Aorta (tissue), 5 donors: ENCODE results near the gene RABAC1. TPM values are rescaled to one million over a fixed set of nuclear protein-coding genes. Genes with fewer than 3 reads are reported as not detected.

Experiments
- ATAC-seq: fragments of 200-7000 bp; cut with Tn5 transposase; one replicate; pipeline ENCODE4 v1.9.1; 2022; ENCODE audit warnings: moderate library complexity; ENCODE audit not compliant: low FRiP score
- DNase-seq, 2 donors: peaks; one replicate each; pipeline ENCODE4 v3.0.0-alpha.2; 2020
- H3K27ac ChIP-seq, 2 donors: one replicate each; pipeline ENCODE4 v1.5.1; 2013; ENCODE audit warnings: low read length in 2 of 2, mild to moderate bottlenecking in 2 of 2, moderate library complexity in 2 of 2, control low read depth in 1 of 2, inconsistent platforms in 1 of 2, low read depth in 1 of 2
- H3K27me3 ChIP-seq, 2 donors: one replicate each; pipeline ENCODE4 v1.6.1; 2013; ENCODE audit warnings: control low read depth in 1 of 2, low read length in 1 of 2, mild to moderate bottlenecking in 1 of 2, moderate library complexity in 1 of 2; ENCODE audit not compliant: insufficient read depth in 2 of 2, control insufficient read depth in 1 of 2
- H3K36me3 ChIP-seq, 2 donors: one replicate each; pipeline ENCODE4 v1.6.1; 2013; ENCODE audit warnings: control low read depth in 1 of 2, low read length in 1 of 2, mild to moderate bottlenecking in 1 of 2; ENCODE audit not compliant: insufficient read depth in 2 of 2, control insufficient read depth in 1 of 2
- H3K4me1 ChIP-seq, 2 donors: one replicate each; pipeline ENCODE4 v1.6.1; 2013; ENCODE audit warnings: low read length in 2 of 2, control low read depth in 1 of 2, mild to moderate bottlenecking in 1 of 2, moderate library complexity in 1 of 2; ENCODE audit not compliant: insufficient read depth in 2 of 2, control insufficient read depth in 1 of 2
- H3K4me3 ChIP-seq, 2 donors: one replicate each; pipeline ENCODE4 v1.5.1; 2013; ENCODE audit warnings: low read length in 2 of 2, control low read depth in 1 of 2, mild to moderate bottlenecking in 1 of 2
- H3K9me3 ChIP-seq: one replicate; pipeline ENCODE4 v1.6.1; 2013; ENCODE audit warnings: mild to moderate bottlenecking, low read length; ENCODE audit not compliant: control insufficient read depth
- WGBS, 2 donors: extraction: QIAGEN DNeasy Blood & Tissue Kit; methylation state at CpG; one replicate each; pipeline ENCODE4 v1.1.7; 2013; 5-methylcytosine and 5-hydroxymethylcytosine counted together
- intact Hi-C, 2 donors: fragments of 100-400 bp; cut with DNase I; formaldehyde crosslinking; loops; one replicate each; pipeline versions ENCODE4 v1.14.2 to v1.15.0; 2022
- polyA plus RNA-seq, 2 donors: library from polyadenylated mRNA; stranded (reverse); fragments of 200-250 nt; gene quantifications; one replicate each; pipeline ENCODE4 v1.2.3, GENCODE V29; 2013
- total RNA-seq, 2 donors: library from RNA; stranded (reverse); fragmentation: NEBNext Ultra II Directional; extraction: Animal tissue kit (Norgen Biotek cat#: 25700); gene quantifications; one replicate each; pipeline ENCODE4 v1.2.1, GENCODE V29; 2021
- donor health status: healthy with polysubstance abuse.
- donor health status: Bipolar disorder and iron deficiency.
- donor health status: DM: no; HTN: no; CAD: no.
- donor health status: DM: no; HTN: no; CAD: no.
- donor health status: DM: yes; HTN: yes; CAD: no.

Gene RABAC1
- total and polyA plus RNA-seq, 4 donors, result 175 to 376 (median 210) TPM

DNA sequence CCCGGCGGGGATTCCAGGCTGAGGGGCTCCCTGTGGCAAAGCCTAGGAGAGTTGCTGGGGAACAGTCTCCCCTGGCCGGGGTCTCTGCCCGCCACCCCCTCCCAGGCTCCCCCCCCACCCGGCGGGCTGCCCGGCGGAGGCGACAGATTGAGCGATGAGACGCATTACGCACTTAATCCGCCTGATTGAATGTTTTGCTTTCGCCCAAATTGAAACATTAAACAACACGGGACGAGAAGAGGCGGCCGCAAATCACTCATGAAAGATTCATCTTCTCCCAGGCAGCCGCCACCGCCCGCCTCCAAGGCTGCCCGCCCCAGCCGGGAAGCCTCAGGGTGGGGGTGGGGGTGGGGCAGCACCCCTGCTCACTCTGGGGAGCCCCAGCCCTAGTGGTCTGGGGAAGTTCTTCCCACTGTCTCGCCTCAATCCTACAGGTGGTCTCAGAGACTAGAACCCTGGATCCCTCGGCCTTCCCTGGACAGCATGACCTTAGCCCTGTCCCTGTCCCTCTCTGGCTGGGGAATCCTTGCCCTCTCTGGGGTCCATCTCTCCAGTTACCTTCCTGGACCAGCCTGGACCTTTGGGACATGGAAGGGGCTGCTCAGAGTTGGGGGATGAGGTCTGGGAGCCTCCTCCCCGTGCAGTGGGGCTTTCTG, 23.2 kb downstream of the RABAC1 start:
- WGBS, 2 donors, result 15 to 16% methylated on average over 21 to 26 of the region's 26 CpGs
- no peak for ATAC-seq
- no peaks in the 10 kb centered on the region for H3K9me3 ChIP-seq
- DNase-seq, result no peak
- intact Hi-C loops, result no loop called here
- peaks cover 0 to 1% of the 10 kb centered on the region in 2 donors for H3K4me1 ChIP-seq
- peaks cover 0 to 2% of the 10 kb centered on the region in 2 donors for H3K27me3 ChIP-seq
- H3K36me3 ChIP-seq, result no peaks in the 10 kb centered on the region
- H3K4me3 ChIP-seq, result no peak overlapping the region
- H3K27ac ChIP-seq, result no peak overlapping the region

- H3K4me3 ChIP-seq, result no peak overlapping the region
- no peaks in the 10 kb centered on the region for H3K9me3 ChIP-seq
- no peaks in the 10 kb centered on the region for H3K36me3 ChIP-seq
- no peak overlapping the region for H3K27ac ChIP-seq
- ATAC-seq (peak; percentile 74), DNase-seq (peak; percentile 76 to 85)
- H3K4me1 ChIP-seq, result no peaks in the 10 kb centered on the region
- WGBS, 2 donors, result 19 to 23% methylated on average over 7 of the region's 7 CpGs
- H3K27me3 ChIP-seq, result peaks cover 0 to 2% of the 10 kb centered on the region in 2 donors
- intact Hi-C loops, result no loop called here
Measured at GRCh38 chr19:41934849-41935374, 24.2 kb downstream of the RABAC1 start.

GRCh38 chr19:41933693-41934426, 25.3 kb downstream of the RABAC1 start:
- Histone ChIP-seq H3K4me3 (no peak overlapping the region), H3K27me3 (peaks cover 0 to 2% of the 10 kb centered on the region in 2 donors), H3K27ac (no peak overlapping the region), H3K9me3 (no peaks in the 10 kb centered on the region), H3K36me3 (no peaks in the 10 kb centered on the region), H3K4me1 (no peaks in the 10 kb centered on the region)
- DNase-seq, result no peak
- intact Hi-C loops, result no loop called here
- 71 to 79% methylated on average over 7 of the region's 7 CpGs for WGBS, 2 donors
- no peak for ATAC-seq

DNA sequence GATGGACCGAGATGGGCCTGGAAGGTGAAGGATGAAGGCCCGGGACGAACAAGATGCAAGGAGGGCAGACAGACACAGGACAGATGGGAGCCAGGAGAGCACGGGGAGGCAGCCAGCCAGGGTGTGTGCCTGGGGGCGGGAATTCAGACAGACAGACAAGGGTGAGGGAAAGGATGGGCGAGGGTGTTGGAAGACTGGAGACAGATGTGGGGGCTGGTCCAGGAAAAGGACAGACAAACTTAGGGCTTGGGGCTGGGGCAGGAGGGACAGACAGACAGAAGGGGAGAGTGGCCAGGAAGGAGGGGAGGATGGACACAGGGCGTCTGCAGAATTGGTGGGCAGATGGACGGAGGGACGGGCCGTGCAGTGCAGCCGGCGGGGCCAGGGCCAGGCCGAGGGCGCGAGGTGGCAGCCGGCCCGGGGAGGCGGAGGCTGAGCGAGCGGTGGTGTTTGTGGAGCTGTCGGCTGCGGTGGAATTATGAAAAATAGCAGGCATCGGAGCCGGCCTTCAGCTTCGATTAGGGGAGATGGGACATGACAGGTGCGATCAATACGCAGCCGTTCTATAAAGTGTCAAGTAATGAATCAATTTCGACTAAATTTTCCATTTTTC, 26.3 kb downstream of the RABAC1 start:
- ATAC-seq (no peak), DNase-seq (no peak)
- 13 to 14% methylated on average over 28 to 29 of the region's 29 CpGs for WGBS, 2 donors
- H3K36me3 ChIP-seq, result no peaks in the 10 kb centered on the region
- H3K9me3 ChIP-seq, result no peaks in the 10 kb centered on the region
- intact Hi-C loops, result no loop called here
- H3K27ac ChIP-seq, result no peak overlapping the region
- no peak overlapping the region for H3K4me3 ChIP-seq
- peaks cover 0 to 3% of the 10 kb centered on the region in 2 donors for H3K27me3 ChIP-seq
- H3K4me1 ChIP-seq, result no peaks in the 10 kb centered on the region

DNA sequence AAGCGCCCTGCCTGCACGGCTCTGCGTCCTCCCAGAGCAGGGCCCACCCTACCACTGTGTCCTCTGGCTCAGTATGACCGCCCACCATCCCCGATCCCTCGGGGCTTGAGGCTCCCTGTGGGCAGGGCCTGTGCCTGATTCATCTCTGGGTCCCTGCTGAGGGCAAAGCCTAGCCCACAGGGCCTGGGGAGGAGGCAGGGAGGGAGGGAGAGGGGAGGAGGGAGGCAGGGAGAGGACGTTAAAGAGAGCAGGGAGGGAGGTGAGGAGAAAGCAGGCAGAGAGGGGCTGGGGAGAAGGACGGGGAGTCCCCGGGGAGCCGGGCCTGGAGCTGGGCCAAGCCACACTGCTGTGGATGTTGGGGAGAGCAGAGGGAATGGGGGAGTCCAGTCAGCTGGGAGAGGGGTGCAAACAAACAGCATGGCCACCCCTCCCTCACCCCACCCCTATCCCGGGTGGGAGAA, 26.8 kb downstream of the RABAC1 start:
- Histone ChIP-seq H3K9me3 (no peaks in the 10 kb centered on the region), H3K4me1 (no peaks in the 10 kb centered on the region), H3K4me3 (no peak overlapping the region), H3K27ac (no peak overlapping the region), H3K36me3 (no peaks in the 10 kb centered on the region), H3K27me3 (peaks cover 0 to 3% of the 10 kb centered on the region in 2 donors)
- 18 to 21% methylated on average over 11 of the region's 11 CpGs for WGBS, 2 donors
- intact Hi-C loops, result no loop called here
- DNase-seq (no peak), ATAC-seq (no peak)

- no peak for ATAC-seq
- peaks cover 3% of the 10 kb centered on the region for H3K9me3 ChIP-seq
- intact Hi-C loops, result no loop called here
- H3K27me3 ChIP-seq, result peaks cover 0 to 3% of the 10 kb centered on the region in 2 donors
- no peaks in the 10 kb centered on the region for H3K4me1 ChIP-seq
- no peak for DNase-seq
- WGBS, 2 donors, result 5 to 7% methylated on average over 17 of the region's 17 CpGs
- H3K36me3 ChIP-seq, result no peaks in the 10 kb centered on the region
- no peak overlapping the region for H3K27ac ChIP-seq
- H3K4me3 ChIP-seq, result no peak overlapping the region
Measured at GRCh38 chr19:41930926-41931592, 28.1 kb downstream of the RABAC1 start.

DNA sequence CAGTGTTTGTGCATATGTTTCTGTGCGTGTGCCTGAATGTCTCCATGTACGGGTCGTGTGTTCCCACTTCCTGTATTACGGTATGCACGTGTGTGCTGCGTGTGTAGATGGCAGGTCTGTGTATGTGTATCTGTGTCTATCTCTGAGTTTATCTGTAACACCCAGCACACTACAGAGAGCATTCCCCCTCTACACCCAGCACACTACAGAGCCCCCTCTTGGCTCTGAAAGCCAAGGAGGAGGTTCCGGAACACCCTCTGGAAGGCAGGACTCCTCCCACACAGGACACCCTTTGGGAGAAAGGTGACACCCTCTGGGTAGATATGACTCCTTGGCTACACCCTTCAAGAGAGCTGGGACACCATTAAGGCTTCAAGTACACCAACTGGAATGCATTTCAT, 28.8 kb downstream of the RABAC1 start:
- H3K9me3 ChIP-seq, result peaks cover 5% of the 10 kb centered on the region
- H3K4me3 ChIP-seq, result no peak overlapping the region
- WGBS, 2 donors, result 18 to 22% methylated on average over 7 of the region's 7 CpGs
- DNase-seq, result no peak
- peaks cover 0 to 3% of the 10 kb centered on the region in 2 donors for H3K27me3 ChIP-seq
- no peak for ATAC-seq
- intact Hi-C loops, result no loop called here
- H3K27ac ChIP-seq, result no peak overlapping the region
- no peaks in the 10 kb centered on the region for H3K36me3 ChIP-seq
- no peaks in the 10 kb centered on the region for H3K4me1 ChIP-seq

- 18 to 19% methylated on average over 14 of the region's 14 CpGs for WGBS, 2 donors
- intact Hi-C loops, result no loop called here
Measured at GRCh38 chr19:41929536-41930071, 29.5 kb downstream of the RABAC1 start.

More at GRCh38 chr19:41929536-41930071, 29.5 kb downstream of the RABAC1 start:
- H3K9me3 ChIP-seq, result peaks cover 5% of the 10 kb centered on the region
- no peaks in the 10 kb centered on the region for H3K4me1 ChIP-seq
- no peak for DNase-seq
- peaks cover 0 to 3% of the 10 kb centered on the region in 2 donors for H3K27me3 ChIP-seq
- H3K4me3 ChIP-seq, result no peak overlapping the region
- no peak for ATAC-seq
- H3K36me3 ChIP-seq, result no peaks in the 10 kb centered on the region
- no peak overlapping the region for H3K27ac ChIP-seq
